GM18508 (cell line): Measurements from ENCODE around the gene UBFD1.
"Not testable (repeated sequence)": the region's sequence is repeated elsewhere in the genome, so short reads cannot be mapped to it uniquely, and the experiment has no call there.

ENCODE experiments used
- ATAC-seq: cut with Tn5 transposase; IDR thresholded peaks from one replicate; pipeline ENCODE4 v1.9.1; 2021; ENCODE audit warnings: moderate number of reproducible peaks; ENCODE audit not compliant: insufficient read depth, unreplicated experiment

Gene UBFD1, protein sequence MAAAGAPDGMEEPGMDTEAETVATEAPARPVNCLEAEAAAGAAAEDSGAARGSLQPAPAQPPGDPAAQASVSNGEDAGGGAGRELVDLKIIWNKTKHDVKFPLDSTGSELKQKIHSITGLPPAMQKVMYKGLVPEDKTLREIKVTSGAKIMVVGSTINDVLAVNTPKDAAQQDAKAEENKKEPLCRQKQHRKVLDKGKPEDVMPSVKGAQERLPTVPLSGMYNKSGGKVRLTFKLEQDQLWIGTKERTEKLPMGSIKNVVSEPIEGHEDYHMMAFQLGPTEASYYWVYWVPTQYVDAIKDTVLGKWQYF

DNA sequence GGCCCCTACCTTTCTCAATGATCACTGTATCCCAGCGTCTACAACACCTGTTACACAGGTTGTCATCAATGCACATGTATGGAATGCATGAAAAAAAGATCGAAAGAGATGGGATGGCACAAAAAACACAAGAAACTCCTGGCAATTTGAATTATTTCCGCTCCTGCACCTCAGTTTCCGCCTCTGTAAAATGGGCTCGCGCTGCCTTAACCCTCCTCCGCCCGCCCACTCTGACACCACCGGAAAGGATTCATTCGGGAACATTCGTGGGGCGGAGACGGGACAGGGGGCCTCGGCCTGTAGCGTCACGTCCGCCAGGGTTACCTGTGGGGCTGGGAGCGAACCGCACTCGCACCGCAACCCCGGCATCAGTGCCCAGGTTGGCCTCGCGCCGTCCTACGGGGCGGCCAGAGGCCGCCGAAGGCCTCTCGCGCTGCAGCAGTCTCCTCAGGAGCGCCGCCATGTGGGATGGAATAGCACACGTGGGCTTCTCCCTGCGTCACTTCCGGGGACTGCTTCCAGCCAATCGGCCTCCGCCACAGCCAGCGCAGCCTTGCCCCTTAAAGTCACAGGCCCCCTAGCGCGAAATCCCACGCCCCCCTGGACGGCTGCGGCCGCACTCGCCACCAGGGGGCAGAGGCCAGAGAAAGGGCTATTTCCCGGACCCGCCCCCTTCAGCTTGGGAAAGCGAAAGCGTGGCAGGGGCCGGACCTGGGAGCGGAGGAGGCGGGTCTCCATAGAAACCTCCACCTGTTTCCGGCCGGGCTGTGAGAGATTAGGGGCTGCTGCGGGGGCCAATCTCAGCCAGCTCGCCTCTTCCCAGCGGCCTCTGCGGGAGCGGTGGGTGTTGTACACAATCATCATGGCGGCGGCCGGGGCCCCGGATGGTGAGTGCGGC lies at the start of gene UBFD1, which contains the start of gene EARS2:
UBFD1 (plus strand) TSS at position 847 of the 898 bp plus-strand sequence; CDS start at position 863, 16 bp downstream.
EARS2 (minus strand) TSS at position 470 of the 898 bp plus-strand sequence; CDS start at position 463, 7 bp downstream.
- ATAC-seq, result peak; percentile 84

DNA sequence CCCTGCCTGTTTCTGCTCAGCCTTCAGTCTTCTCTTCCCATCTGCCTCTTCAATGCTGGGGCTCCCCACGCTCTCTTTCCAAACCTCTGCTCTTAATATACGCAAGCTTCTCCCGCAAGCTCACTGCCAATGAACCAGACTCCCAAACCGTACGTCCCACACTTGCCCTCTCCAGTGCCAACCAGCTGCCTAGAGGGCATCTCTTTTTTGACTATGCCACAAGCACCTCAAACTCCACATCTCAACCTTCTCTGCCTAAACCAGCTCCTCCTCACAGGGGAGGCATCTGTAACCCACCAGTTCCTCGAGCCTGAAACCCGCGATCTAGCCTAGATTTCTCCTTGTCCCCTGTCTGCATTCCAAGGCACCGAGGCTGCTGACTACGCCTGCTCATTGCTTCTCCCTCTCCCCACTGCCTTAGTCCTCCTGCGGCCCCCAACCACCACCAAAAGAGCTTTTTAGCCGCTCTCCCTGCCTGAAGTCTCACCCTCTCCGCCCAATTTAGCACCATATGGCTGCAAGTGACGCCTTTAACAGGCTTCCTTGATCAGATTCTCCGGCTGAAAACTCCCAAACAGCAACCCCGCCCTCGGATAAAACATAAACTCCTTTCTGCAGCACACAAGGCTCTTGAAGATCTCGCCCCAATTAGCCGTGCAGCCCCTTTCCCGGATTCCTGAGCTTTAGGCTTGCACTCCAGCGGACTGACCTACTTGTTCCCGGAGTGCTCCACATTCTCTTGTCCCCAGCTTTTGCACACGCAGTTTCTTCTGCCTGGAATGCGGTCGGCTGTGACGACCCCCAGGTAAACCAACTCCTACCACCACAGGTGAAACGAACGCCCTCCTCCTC lies 48.7 kb upstream of the UBFD1 start:
- no peak for ATAC-seq

DNA sequence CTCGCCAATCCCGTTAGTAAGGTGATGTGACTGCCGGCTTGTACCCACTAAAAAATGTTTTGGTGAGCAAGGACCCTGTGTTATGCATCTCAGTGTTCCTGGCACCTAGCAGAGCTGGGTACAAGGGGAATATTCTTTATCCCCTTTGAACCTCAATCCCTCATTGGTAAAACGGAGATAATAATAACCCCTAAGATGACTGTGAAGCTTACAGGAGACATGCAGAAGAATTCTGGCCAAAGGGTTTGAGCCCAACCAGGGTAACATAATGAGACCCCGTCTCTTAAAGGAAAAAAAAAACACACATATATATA lies 48.1 kb upstream of the UBFD1 start:
- ATAC-seq, result no peak

DNA sequence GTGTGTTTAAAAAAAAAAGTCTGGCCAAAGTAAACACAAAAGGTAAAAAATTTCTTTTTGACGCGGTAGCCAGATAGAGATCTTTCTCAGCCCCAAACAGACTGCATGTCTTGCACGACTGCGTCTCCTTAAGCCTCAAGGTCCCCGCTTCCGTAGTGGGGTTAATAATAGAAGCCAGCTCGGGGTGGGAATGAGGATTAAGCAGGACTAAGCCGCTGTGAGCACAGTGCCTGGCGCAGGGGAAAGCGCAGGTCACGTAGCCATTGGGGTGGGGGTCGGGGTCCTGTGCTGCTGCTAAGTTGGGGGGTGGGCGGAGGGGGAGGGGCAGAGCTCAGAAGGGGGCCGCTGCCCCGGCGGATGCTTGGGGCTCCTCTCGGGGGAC lies 47.8 kb upstream of the UBFD1 start:
- ATAC-seq, result no peak

DNA sequence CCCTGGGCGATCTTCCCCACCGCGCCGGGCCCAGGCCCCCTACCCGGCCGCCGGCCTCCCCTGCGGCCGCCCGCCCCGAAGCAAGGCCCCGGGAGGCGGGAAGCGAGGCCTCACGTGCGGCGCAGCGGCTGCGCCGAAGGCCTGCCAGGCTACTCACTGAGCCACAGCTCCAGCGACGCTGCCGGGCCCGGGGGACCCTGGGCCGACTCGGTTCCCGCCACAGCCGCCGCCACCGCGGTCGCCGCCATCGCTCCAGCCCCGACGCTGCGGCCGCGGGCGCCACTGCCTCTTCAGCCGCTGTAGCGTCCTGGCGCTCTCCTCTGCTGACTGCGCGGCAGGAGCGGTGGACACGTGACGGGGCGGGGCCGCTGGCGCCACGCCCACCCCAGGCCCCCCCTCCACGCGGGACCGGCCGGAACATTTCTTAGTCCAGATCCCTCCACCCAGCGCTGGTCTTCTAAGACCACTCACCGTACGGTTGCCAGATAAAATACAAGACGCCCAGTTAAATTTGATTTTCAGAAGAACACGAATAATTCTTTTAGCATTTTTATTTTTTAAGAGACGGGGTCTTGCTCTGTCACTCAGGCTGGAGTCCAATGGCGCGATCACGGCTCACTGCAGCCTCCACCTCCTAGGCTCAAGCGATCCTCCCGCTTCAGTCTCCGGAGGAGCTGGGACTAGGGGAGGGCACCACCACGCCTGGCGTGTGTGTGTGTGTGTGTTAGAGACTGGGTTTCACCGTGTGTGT lies 47.2 kb upstream of the UBFD1 start, which contains the start of gene GGA2:
GGA2 (minus strand) TSS at position 331 of the 751 bp plus-strand sequence; CDS start at position 248, 83 bp downstream.
- no peak for ATAC-seq

DNA sequence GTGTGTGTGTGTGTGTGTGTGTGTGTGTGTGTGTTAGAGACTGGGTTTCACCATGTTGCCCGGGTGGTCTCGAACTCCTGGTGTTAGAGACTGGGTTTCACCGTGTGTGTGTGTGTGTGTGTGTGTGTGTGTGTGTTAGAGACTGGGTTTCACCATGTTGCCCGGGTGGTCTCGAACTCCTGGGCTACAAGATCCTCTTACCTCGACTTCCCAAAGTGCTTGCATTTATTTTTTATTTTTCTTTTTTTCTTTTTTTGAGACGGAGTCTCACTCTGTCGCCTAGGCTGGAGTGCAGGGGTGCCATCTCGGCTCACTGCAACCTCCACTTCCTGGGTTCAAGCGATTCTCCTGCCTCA lies 46.6 kb upstream of the UBFD1 start:
- not testable (repeated sequence) for ATAC-seq

DNA sequence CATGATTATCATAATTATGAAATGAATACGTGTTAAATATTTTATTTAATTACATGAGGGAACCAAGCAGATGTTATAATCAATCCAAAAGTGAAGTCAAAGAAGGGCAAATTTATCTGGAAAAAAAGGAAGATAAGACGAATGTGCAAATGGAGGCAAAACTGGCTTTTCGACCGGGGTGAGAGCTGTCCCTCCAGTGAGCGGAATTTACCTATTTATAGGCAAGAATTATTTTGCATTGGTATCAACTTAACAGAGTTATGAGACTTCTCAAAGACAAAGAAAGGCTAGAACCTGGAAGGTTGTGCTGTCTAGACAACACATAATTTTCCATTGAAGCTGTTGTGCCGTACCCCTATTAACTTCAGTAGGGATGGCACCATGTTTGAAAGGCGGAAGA lies 45.8 kb upstream of the UBFD1 start:
- ATAC-seq, result no peak

DNA sequence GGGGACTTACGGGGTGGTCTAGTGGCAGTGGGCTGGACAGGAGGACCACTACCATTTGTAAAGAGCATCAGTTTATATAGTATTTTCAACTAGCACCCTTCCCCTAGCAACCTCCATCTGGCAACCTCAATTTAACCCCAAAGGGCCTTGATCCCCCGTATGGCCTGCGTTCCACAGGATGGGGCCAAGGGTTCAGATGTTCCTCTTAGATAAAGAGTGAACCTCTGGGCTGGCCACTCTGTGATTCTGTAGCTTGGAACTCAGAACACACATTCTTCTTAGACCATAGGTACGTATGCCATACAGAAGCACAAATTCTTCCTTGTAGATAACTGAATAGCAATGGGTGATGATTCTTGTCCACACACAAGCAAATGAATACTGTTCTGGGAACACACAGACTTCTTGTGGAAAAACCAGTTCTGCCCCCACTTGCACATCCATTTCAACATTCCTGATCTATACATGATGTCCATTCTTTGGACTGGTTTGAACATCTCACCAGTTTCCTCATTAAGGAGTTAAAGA lies 45.3 kb upstream of the UBFD1 start:
- ATAC-seq, result no peak

DNA sequence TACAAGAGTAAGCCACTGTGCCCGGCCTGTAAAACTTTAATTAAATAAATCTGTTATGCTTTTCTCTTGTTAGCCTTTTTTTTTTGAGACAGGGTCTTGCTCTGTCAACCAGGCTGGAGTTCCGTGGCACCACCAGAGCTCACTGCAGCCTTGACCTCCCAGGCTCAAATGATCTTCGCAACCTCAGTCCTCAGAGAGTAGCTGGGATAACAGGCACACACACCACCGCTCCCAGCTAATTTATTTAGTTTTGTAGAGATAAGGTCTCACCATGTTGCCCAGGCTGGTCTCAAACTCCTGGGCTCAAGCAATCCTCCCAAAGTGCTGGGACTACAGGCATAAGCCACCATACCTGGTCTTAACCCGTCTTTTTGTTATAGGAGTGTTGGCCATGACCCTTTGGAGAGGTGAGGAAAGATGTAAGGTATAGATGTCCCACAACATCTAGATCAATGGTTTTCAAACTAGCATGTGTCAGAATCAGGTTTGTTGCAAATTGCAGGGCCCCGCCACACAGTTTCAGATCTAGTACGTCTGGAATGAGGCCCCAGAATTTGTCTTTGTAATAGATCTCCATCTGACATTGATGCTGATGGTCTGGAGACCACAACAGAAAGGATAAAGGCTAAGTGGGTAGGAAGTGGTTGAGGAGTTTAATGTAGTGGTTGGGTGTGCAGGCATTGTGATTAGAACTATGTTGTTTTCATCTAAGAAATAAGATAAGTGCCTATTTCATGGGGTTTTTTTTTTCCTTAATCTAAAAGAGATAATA lies 43.0 kb upstream of the UBFD1 start:
- ATAC-seq, result no peak

DNA sequence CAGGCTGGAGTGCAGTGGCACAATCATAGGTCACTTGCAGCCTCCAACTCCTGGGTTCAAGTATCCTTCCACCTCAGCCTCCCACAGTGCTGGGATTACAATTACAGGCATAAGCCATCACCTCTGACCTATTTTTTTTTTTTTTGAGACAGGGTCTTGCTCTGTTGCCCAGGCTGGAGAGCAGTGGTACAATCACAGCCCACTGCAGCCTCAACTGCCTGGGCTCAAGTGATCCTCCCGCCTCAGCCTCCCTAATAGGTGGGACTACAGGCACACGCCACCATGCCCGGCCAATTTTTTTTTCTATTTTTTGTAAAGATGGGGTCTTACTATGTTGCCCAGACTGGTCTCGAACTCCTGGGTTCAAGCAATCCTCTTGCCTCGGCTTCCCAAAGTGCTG lies 41.6 kb upstream of the UBFD1 start:
- no peak for ATAC-seq

DNA sequence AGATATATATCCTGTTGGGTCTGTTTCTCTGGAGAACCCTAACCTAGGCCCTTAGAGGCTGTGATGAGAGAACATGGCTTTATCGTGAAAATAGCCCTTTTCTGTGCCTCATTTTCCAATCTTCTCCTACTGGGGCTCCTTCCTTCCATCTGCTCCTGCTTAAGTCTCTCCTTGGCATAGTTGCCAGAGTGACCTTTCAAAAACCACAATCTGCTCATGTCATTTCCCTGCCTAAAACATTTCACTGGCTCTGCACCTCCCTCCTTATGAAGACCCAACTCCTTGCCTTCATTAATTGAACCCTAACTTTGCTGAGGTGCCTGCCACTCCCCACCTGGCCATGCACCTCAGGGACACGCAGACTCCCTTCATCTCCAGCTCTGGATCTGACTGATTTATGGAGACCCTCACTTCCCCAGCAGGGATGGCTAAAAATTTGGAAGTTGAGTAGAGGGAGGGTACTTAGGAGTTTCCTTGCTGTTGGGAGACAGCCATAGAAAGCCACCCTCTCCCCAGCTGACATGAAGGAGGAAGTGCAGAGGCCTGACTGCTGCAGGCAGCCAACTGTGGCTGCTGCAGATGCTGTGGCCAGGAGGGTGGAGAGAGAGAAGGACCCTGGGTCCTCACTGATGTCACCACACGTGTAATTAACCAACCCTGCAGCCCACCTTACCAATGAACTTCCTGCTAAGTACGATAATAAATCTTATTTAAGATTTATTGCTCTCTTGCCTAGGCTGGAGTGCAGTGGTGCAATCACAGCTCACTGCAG lies 41.0 kb upstream of the UBFD1 start:
- ATAC-seq, result no peak

DNA sequence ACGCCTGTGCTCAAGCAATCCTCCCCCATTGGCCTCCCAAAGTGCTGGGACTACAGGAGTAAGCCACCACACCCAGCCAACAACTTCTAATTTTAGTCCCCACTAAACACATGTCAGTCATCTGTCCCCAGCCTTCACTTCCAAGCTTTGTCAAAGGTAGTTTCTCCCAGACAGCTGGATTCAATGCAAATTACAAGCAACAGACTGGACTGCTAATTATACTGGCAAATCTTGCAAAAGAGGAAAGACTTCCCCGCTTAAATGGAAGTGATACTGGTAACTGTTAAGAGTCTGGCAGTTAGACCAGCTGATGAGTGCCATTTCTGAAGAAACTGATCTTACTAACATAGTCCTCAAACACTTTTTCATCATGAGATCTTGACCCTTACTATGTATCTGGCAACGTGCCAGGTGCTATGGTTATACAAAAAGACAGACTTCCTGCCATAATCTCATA lies 39.1 kb upstream of the UBFD1 start:
- ATAC-seq, result no peak

DNA sequence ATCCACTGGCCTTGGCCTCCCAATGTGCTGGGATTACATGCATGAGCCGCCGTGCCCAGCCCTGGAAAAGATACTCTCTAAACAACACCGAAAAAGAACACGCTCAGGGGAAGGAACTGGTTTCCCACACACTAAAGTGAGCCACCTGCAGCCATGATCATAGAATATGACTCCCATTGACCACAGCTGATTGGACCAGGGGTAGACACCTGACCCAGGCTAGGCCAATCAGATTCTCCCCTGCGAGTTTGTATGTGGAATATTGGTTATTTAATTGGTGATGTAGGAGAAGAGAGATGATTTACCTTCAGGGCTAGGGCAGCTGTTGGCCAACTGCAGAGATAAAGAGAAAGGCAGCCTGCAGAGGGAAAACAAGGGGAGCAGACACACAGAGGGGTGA lies 38.2 kb upstream of the UBFD1 start:
- ATAC-seq, result no peak

DNA sequence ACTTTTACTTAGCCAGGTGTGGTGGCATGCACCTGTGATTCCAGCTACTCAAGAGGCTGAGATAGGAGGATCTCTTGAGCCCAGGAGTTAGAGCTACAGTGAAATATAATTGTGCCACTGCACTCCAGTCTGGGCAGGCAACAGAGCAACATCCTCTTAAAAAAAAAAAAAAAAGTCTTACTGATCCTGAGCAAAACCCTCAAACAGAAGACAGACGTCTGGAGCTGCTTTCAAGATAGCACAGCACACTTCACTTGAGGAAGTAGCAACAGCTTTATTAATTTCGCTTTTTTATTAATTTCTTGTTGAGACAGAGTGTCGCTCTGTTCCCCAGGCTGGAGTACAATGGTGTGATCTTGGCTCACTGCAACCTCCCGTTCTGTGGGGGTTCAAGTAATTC lies 37.0 kb upstream of the UBFD1 start:
- ATAC-seq, result no peak

DNA sequence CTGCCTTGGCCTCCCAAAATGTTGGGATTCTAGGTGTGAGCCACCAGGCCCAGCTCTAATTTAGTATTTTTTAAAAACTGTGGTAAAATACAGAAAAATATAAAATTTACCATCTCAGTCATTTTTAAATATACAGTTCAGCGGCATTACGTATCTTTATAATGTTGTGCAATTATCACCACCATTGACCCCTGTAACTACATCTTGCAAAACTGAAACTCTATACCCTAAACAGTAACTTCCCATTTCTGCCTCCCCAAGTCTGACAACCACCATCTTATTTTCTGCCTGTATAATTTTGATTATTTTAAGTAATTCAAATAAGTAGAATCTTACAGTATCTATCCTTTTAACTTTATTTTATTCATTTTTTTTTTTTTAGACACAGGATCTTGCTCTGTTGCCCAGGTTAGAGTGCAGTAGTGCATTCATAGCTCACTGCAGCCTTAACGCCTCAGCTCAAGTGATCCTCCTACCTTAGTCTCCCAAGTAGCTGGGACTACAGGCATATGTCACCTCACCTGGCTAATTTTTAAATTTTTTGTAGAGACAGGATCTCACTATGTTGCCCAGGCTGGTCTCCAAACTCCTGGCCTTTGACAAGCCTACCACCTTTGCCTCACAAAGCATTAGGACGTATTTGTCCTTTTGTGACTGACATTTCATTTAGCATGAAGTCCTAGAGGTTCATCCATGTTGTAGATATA lies 36.3 kb upstream of the UBFD1 start:
- no peak for ATAC-seq

DNA sequence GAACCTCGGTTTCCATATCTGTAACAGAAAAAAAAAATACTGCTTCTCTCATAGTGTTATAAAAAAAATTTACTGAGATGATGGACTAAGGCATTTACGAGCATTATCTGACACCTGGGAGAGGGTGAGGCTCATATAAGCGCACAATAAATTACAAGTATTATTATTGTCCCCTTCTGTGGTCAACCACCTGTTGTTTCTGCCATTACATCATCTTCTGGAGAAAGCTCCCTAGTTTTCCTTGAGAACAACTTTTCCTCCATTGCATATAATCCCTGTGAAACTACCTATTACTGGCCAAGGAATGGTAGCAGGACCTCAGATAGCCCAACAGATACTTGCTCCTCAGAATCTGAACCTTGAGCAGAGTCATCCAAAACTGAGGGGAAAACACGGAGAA lies 35.6 kb upstream of the UBFD1 start:
- no peak for ATAC-seq

DNA sequence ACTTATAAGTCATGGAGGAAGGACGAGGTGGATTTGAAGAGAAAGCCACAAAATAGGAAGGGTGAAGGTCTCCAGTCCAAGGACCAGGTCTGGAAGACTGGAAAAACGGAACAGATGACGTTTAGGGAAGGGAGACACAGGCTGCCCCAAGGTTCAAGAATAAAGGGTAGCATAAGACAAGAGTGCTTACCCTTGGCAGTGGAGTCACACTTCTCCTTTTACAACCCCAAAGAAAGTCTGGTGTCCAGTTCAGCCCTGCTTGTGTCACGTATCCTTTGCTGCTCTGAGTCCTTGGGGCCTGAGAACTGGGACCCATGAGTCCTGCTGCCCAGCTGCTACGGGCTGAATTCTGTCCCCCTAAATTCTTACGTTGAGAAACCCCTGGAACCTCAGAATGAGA lies 34.2 kb upstream of the UBFD1 start:
- no peak for ATAC-seq
